GM10266 (cell line): ENCODE measurements around the gene DGKB.

Source experiments
- DNase-seq: peaks from one replicate; pipeline ENCODE4 v3.0.0; 2012; ENCODE audit errors: extremely low spot score
- TF ChIP-seq, protein P1 (sequence below): IDR thresholded peaks from 2 replicates; pipeline ENCODE4 v1.5.1; 2012; ENCODE audit warnings: mild to moderate bottlenecking, low read depth; ENCODE audit not compliant: control insufficient read depth, insufficient read depth; ENCODE audit errors: missing control alignments

DGKB gene

DNA sequence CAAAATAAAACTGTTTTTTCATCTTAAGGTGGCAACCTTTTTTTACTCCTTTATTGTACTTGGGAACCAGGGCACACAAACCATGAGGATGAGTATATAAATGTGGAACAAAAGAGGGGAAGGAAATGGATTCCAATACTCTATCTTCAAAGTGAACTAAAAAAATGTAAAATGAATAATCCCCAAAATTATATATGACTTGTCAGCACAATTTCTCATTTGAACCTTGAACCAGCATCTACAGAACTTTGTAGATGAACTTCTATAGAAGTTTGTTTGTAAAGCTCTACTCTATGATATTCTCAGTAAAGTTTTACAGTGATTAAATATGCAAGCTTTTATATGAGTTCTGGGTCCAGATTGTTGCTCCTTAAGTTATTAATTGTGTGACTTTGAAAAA, 694.8 kb downstream of the DGKB start:
- no peak for DNase-seq
- TF ChIP-seq, protein P1, sequence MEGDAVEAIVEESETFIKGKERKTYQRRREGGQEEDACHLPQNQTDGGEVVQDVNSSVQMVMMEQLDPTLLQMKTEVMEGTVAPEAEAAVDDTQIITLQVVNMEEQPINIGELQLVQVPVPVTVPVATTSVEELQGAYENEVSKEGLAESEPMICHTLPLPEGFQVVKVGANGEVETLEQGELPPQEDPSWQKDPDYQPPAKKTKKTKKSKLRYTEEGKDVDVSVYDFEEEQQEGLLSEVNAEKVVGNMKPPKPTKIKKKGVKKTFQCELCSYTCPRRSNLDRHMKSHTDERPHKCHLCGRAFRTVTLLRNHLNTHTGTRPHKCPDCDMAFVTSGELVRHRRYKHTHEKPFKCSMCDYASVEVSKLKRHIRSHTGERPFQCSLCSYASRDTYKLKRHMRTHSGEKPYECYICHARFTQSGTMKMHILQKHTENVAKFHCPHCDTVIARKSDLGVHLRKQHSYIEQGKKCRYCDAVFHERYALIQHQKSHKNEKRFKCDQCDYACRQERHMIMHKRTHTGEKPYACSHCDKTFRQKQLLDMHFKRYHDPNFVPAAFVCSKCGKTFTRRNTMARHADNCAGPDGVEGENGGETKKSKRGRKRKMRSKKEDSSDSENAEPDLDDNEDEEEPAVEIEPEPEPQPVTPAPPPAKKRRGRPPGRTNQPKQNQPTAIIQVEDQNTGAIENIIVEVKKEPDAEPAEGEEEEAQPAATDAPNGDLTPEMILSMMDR = no peak

DNA sequence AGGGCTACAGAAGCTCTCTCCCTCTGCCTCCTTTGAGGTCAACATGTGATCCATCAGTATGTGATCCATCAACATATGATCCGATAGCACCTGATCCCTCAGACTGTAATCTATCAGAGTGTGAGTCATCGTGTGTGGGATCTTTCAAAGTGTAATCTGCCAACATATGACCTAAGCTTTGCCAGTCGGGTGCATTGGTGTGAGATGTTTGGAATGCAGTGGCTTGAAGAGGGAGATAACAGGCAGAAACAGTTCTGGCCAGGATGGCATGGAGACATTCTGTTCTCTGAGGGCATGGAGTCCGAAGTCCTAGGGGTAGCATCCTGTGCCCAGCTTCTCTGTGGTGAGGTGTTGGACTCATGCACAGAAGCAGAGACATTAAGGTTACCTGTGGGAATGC, 695.4 kb downstream of the DGKB start:
- TF ChIP-seq, protein P1 = no peak
- DNase-seq = no peak

DNA sequence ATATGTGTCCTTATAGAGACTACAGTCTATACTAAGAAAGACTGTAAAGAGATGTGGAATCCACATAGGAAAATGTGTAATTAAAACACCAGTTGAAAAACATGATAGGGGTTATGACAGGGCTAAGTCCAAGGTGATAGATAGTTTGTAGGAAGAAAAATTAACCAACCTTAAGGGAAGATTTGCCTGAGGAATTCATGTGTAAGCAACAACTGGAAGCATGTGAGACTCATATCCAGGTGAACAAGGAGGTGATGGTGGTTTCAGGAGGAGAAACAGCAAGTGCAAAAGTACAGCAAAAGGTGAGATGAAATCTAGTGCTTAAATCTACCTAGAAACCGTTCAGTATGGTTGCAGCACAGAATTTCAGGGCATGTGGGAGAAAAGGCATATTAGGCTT, 696.4 kb downstream of the DGKB start:
- no peak for DNase-seq
- TF ChIP-seq, protein P1 = no peak

DNA sequence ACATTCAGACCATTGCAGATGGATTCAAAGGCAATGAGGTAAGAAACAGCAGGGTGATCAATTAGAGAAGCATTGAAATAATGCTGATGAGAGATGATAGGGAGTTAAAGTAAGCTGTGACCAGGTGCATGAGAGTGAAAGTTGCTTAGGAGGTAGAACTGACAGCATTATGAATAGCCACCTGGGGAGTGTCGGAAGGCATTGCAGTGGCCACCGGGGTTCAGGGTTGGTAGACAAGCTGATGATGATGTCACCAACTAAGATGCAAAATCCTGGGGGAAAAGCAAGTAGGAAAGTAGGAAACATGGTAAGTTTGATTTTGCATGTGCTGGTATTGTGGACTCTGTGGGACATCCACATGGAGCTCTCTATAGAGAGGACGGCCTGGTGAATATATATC, 701.2 kb downstream of the DGKB start:
- DNase-seq = no peak
- TF ChIP-seq, protein P1 = no peak

DNA sequence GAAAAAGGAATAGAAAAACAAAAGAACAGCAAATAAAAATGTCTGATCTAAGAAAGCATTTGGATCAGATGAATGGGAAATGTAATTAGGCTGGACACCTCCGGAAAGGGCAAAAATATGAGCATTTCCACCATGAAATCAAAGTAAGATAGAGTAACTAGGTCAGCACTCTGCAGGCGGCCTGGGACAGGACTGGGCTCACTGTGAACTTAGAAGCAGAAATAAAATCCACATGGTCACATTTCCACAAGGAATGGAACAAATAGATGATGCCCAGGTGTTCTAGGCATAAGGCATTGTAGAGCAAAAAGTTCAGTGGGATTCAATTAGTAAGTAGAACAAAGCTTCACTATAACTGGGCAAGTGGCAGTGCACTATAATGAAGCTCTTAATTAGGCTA, 703.2 kb downstream of the DGKB start:
- no peak for DNase-seq
- TF ChIP-seq, protein P1 = no peak

DNA sequence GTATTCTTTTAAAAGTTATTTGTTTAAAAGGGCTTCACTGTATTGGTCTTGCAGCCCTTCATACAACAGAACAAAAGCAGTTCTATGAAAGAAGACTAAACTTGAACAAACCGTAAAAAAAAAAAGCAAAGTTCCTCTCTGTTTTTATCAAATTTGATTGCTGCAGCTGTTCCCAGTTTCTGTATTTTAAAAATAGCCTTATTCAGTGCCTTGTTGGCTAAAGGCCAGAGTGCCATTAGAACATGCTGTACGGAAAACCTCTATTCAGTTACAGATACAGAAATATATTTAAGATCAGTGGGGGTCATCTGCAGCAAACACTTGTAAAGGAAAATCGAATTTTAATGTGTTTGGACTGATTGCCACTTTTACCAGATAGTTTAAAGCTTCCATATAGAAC, 705.3 kb downstream of the DGKB start:
- DNase-seq = no peak
- TF ChIP-seq, protein P1 = no peak

DNA sequence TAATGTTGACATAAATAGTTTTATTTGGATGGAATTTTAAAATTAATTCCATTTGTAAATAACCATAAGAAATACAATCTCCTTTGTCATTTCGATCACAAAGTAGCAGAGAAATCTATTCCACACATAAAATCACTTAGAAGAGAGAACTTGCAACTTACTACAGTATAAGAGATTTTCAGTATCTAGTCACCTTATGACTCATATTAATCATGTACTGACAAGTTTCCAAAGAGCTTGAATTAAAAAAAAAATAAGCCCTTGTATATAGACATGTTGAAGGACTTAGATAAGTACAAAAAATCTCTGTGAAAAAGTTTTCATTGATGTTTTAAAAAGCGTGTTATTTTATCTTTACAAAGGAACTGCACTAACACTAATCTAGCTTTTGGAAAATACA, 706.0 kb downstream of the DGKB start:
- DNase-seq = no peak
- TF ChIP-seq, protein P1 = no peak
